Breast epithelium (tissue), 4 donors: Measurements from ENCODE around the gene TNS3. TPM values are rescaled to one million over a fixed set of nuclear protein-coding genes. Genes with fewer than 3 reads are reported as not detected.

ENCODE experiments used
- DNase-seq, 2 donors: peaks; one replicate each; pipeline ENCODE4 v3.0.0-alpha.2; 2019; ENCODE audit warnings: low spot score in 2 of 2
- H3K27ac ChIP-seq, 2 donors: fragments of 200-600 bp; sonication (generic) in 1 of 2; one replicate each; pipeline ENCODE4 v1.5.1; 2016 to 2019; ENCODE audit warnings: mild to moderate bottlenecking in 1 of 2
- H3K27me3 ChIP-seq, 2 donors: fragments of 200-600 bp; sonication (generic) in 1 of 2; one replicate each; pipeline versions ENCODE4 v1.5.1 to v1.6.0; 2017 to 2019; ENCODE audit warnings: control low read depth in 1 of 2, mild to moderate bottlenecking in 1 of 2
- H3K36me3 ChIP-seq: fragments of 200-600 bp; one replicate; pipeline ENCODE4 v1.5.1; 2019
- H3K4me1 ChIP-seq, 2 donors: fragments of 200-600 bp; sonication (generic); one replicate each; pipeline ENCODE4 v1.5.1; 2016 to 2019; ENCODE audit warnings: control low read depth in 1 of 2
- H3K4me3 ChIP-seq, 3 donors: fragments of 200-600 bp; sonication (generic); 1 replicate in 2 of 3; 2 replicates in 1 of 3; pipeline ENCODE4 v1.5.1; 2016 to 2019; ENCODE audit warnings: mild to moderate bottlenecking in 3 of 3, moderate library complexity in 2 of 3
- H3K9me3 ChIP-seq, 2 donors: fragments of 200-600 bp; sonication (generic) in 1 of 2; one replicate each; pipeline ENCODE4 v1.5.1; 2016 to 2019; ENCODE audit warnings: control low read depth in 1 of 2
- CTCF ChIP-seq, 3 donors: fragments of 450-650 bp; IDR thresholded peaks; one replicate each; pipeline ENCODE4 v1.5.1; 2016 to 2017; ENCODE audit warnings: antibody characterized with exemption in 3 of 3, mild to moderate bottlenecking in 3 of 3, moderate library complexity in 3 of 3
- POLR2A ChIP-seq: fragments of 450-650 bp; IDR thresholded peaks from one replicate; pipeline ENCODE4 v1.6.1; 2016; ENCODE audit warnings: antibody characterized with exemption, mild to moderate bottlenecking, moderate library complexity
- POLR2AphosphoS5 ChIP-seq, 3 donors: sonication (generic); formaldehyde crosslinking; IDR thresholded peaks; one replicate each; pipeline ENCODE4 v1.6.1; 2017; ENCODE audit warnings: antibody characterized with exemption in 3 of 3
- intact Hi-C: fragments of 100-400 bp; cut with DNase I; formaldehyde crosslinking; loops from one replicate; pipeline ENCODE4 v1.15.1; 2023; ENCODE audit warnings: low total_unique reads
- total RNA-seq, 3 donors: library from RNA; depleted of rRNA; stranded (reverse); fragments of >200 nt; gene quantifications; one replicate each; pipeline ENCODE4 v1.1.0, GENCODE V29; 2016

The TNS3 gene
- total RNA-seq, 3 donors from 2014 or later = 41.0 to 78.1 (median 56.2) TPM

GRCh38 chr7:47576866-47577306 lies 5.0 kb downstream of the TNS3 start:
- no peaks in the 10 kb centered on the region for H3K36me3 ChIP-seq
- peak overlapping the region in 1 of 3 donors; percentile 39 for H3K4me3 ChIP-seq
- DNase-seq = no peak
- H3K27me3 ChIP-seq = no peaks in the 10 kb centered on the region
- no peak for TF ChIP-seq CTCF (IDR thresholded peaks at IDR 0.05)
- no peak for TF ChIP-seq POLR2AphosphoS5 (IDR thresholded peaks at IDR 0.05)
- no peak for TF ChIP-seq POLR2A
- H3K9me3 ChIP-seq = no peaks in the 10 kb centered on the region
- intact Hi-C loops = no loop called here
- peaks cover 14 to 37% of the 10 kb centered on the region in 2 donors for H3K4me1 ChIP-seq
- peak overlapping the region; percentile 62 to 90 for H3K27ac ChIP-seq

GRCh38 chr7:47576031-47576865 lies 5.7 kb downstream of the TNS3 start:
- Histone ChIP-seq H3K27me3 (no peaks in the 10 kb centered on the region), H3K36me3 (no peaks in the 10 kb centered on the region), H3K4me3 (peak overlapping the region in 1 of 3 donors; percentile 39), H3K9me3 (no peaks in the 10 kb centered on the region), H3K27ac (peak overlapping the region; percentile 62 to 90), H3K4me1 (peaks cover 18 to 38% of the 10 kb centered on the region in 2 donors)
- TF ChIP-seq POLR2AphosphoS5 (IDR thresholded peaks at IDR 0.05) (peak in 1 of 3 donors; percentile 46), POLR2A (no peak), CTCF (IDR thresholded peaks at IDR 0.05) (no peak)
- intact Hi-C loops = no loop called here
- peak in 1 of 2 donors; percentile 61 for DNase-seq

GRCh38 chr7:47574482-47575329 lies 7.2 kb downstream of the TNS3 start:
- H3K4me3 ChIP-seq = no peak overlapping the region
- H3K9me3 ChIP-seq = no peaks in the 10 kb centered on the region
- intact Hi-C loops = no loop called here
- TF ChIP-seq POLR2AphosphoS5 (IDR thresholded peaks at IDR 0.05) (peak in 1 of 3 donors; percentile 10), POLR2A (no peak)
- H3K27ac ChIP-seq = peak overlapping the region in 1 of 2 donors; percentile 54
- H3K36me3 ChIP-seq = no peaks in the 10 kb centered on the region
- peaks cover 18 to 44% of the 10 kb centered on the region in 2 donors for H3K4me1 ChIP-seq
- H3K27me3 ChIP-seq = no peaks in the 10 kb centered on the region
- no peak for DNase-seq

- Histone ChIP-seq H3K9me3 (no peaks in the 10 kb centered on the region), H3K36me3 (no peaks in the 10 kb centered on the region), H3K4me3 (no peak overlapping the region), H3K27ac (peak overlapping the region; percentile 54 to 75), H3K4me1 (peaks cover 18 to 44% of the 10 kb centered on the region in 2 donors), H3K27me3 (no peaks in the 10 kb centered on the region)
- peak in 1 of 2 donors; percentile 52 for DNase-seq
- intact Hi-C loops = no loop called here
- TF ChIP-seq CTCF (IDR thresholded peaks at IDR 0.05) (no peak), POLR2AphosphoS5 (IDR thresholded peaks at IDR 0.05) (peak in 1 of 3 donors; percentile 70), POLR2A (no peak)
Measured at GRCh38 chr7:47573758-47574481, 8.0 kb downstream of the TNS3 start.
